ENCODE results near the gene CLEC2D.
"Not testable (repeated sequence)": the region's sequence is repeated elsewhere in the genome, so short reads cannot be mapped to it uniquely, and the experiment has no call there.

CLEC2D gene

GRCh38 chr12:9651265-9651729 lies 18.2 kb upstream of the CLEC2D start:
- DNase-seq (ENCODE audit: low read depth in 1 of 2, low spot score in 1 of 2) = no peak

- no peak for DNase-seq (ENCODE audit: low read depth in 1 of 2, low spot score in 1 of 2)
Measured at GRCh38 chr12:9660046-9660445, 9.5 kb upstream of the CLEC2D start.

- DNase-seq (ENCODE audit: low read depth in 1 of 2, low spot score in 1 of 2) = no peak
Measured at GRCh38 chr12:9661720-9662119, 7.8 kb upstream of the CLEC2D start.

DNA sequence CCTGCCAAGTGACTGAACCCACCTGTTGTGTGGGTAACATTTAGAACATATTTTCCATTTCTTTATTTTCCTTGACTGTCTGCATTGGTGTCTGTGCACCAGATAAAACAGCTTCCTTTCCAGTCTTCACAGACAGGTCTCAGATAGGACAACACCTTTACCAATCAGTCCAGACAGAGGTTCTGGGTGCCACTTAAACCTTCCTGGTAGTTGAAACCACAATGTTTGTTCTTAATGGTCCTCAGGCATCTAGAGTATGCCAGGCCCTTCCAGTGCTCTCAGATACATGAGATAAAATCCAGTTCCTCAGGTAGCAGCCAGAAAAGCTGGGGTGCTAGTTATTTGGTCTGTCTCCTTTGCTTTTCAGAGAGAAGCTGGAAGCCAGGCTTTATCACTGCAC lies 7.0 kb upstream of the CLEC2D start:
- no peak for DNase-seq (ENCODE audit: low read depth in 1 of 2, low spot score in 1 of 2)

- DNase-seq (ENCODE audit: low read depth in 1 of 2, low spot score in 1 of 2) = no peak
Measured at GRCh38 chr12:9667403-9668160, 1.9 kb upstream of the CLEC2D start.

GRCh38 chr12:9668161-9669018 lies 1.1 kb upstream of the CLEC2D start:
- DNase-seq (ENCODE audit: low read depth in 1 of 2, low spot score in 1 of 2) = no peak

GRCh38 chr12:9669019-9669326 lies 540 bp upstream of the CLEC2D start:
- DNase-seq (ENCODE audit: low read depth in 1 of 2, low spot score in 1 of 2) = no peak

DNA sequence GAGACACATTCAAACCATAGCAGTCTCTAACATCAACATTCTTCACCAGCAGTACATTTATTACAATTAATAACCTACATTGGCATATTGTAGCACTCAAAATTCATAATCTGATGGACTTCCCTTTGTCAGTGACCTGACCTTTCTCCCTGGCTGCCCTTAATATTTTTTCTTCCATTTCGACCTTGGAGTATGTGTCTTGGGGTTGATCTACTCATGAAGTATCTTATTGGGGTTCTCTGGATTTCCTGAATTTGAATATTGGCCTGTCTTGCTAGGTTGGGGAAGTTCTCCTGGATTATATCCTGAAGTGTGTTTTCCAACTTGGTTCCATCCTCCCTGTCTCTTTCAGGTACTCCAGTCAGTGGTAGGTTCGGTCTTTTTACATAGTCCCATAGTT lies 2.8 kb downstream of the CLEC2D start:
- not testable (repeated sequence) for DNase-seq (ENCODE audit: low read depth in 1 of 2, low spot score in 1 of 2)

- DNase-seq (ENCODE audit: low read depth in 1 of 2, low spot score in 1 of 2) = peak in 1 of 2 donors; percentile 34
Measured at GRCh38 chr12:9673404-9674225, 4.1 kb downstream of the CLEC2D start.

DNA sequence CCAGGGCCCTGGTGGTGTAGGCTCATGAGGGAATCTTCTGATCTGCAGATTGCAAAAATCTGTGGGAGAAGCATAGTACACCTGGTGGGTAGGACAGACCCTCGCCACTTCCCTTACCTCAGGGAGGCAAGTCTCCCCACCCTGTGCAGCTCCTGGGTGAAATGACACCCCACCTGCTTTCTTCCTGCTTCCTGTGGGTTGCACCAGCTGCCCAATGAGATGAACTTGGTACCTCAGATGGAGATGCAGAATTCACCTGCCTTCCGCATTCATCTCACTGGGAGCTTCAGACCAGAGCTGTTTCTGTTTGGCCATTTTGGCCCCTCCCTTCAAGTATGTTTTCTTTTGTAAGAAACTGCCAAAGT lies 4.7 kb downstream of the CLEC2D start:
- DNase-seq (ENCODE audit: low read depth in 1 of 2, low spot score in 1 of 2) = no peak

GRCh38 chr12:9682508-9682907 lies 13.0 kb downstream of the CLEC2D start:
- DNase-seq (ENCODE audit: low read depth in 1 of 2, low spot score in 1 of 2) = not testable (repeated sequence)

- DNase-seq (ENCODE audit: low read depth in 1 of 2, low spot score in 1 of 2) = not testable (repeated sequence)
Measured at GRCh38 chr12:9682949-9683348, 13.4 kb downstream of the CLEC2D start.

DNA sequence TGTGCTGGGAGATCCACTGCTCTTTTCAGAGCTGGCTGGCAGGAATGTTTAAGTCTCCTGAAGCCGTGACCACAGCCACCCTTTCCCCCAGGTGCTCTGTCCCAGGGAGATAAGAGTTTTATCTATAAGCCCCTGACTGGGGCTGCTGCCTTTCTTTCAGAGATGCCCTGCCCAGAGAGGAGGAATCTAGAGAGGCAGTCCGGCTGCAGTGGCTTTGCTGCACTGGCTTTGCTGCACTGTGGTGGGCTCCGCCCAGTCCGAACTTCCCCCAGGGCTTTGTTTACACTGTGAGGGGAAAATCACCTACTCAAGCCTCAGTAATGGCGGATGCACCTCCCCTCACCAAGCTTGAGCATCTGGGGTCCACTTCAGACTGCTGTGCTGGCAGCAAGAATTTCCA lies 15.9 kb downstream of the CLEC2D start:
- not testable (repeated sequence) for DNase-seq (ENCODE audit: low read depth in 1 of 2, low spot score in 1 of 2)

DNA sequence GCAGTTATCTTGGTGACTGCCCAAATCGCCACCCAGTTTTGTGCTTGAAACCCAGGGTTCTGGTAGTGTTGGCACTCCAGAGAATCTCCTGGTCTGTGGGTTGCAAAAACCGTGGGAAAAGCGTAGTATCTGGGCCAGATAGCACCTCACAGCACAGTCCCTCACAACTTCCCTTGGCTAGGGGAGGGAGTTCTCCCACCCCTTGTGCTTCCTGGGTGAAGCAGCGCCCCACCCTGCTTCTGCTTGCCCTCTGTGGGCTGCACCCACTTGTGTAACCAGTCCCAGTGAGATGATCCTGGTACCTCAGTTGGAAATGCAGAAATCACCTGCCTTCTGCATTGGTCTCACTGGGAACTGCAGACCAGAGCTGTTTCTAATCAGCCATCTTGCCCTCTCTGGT lies 16.4 kb downstream of the CLEC2D start:
- DNase-seq (ENCODE audit: low read depth in 1 of 2, low spot score in 1 of 2) = no peak

GRCh38 chr12:9687228-9687627 lies 17.7 kb downstream of the CLEC2D start:
- DNase-seq (ENCODE audit: low read depth in 1 of 2, low spot score in 1 of 2) = no peak

DNA sequence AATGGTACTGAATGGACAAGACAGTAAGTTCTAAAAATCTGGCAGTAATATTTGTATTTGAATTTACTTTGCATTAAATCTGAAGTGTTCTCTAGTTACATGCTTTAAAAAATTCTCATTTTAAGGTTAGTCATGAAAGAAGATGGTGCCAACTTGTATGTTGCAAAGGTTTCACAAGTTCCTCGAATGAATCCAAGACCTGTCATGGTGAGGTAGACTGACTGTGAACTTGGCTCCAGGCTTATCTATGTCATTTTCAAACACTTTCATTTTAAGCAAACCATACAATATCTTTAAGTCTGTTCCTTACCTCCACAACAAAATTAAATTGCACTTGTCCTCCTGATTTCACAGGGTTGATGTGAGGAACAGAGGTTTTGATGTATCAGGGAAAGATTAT lies 23.4 kb downstream of the CLEC2D start:
- no peak for DNase-seq (ENCODE audit: low read depth in 1 of 2, low spot score in 1 of 2)

GRCh38 chr12:9694241-9694640 lies 24.7 kb downstream of the CLEC2D start:
- DNase-seq (ENCODE audit: low read depth in 1 of 2, low spot score in 1 of 2) = no peak

DNA sequence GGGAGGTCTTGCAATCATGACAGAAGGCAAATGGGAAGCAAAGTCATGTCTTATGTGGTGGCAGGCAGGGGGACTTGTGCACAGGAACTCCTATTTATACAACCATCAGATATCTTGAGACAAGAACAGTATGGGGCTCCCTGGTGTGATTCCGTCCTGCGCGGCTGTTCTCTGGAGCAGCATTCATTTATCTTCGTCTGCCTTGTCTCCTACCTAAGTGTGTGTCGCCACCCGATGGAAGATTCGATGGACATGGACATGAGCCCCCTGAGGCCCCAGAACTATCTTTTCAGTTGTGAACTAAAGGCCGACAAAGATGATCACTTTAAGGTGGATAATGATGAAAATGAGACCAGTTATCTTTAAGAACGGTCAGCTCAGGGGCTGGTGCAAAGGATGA lies 25.6 kb downstream of the CLEC2D start:
- DNase-seq (ENCODE audit: low read depth in 1 of 2, low spot score in 1 of 2) = not testable (repeated sequence)

DNA sequence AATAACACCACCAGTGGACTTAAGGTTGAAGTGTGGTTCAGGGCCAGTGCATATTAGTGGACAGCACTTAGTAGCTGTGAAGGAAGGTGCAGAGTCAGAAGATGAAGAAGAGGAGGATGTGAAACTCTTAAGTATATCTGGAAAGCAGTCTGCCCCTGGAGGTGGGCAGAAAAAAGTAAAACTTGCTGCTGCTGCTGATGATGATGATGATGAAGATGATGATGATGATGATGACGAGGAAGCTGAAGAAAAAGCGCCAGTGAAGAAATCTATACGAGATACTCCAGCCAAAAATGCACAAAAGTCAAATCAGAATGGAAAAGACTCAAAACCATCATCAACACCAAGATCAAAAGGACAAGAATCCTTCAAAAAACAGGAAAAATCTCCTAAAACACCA lies 26.1 kb downstream of the CLEC2D start:
- DNase-seq (ENCODE audit: low read depth in 1 of 2, low spot score in 1 of 2) = not testable (repeated sequence)

GRCh38 chr12:9697619-9698018 lies 28.1 kb downstream of the CLEC2D start:
- no peak for DNase-seq (ENCODE audit: low read depth in 1 of 2, low spot score in 1 of 2)

DNA sequence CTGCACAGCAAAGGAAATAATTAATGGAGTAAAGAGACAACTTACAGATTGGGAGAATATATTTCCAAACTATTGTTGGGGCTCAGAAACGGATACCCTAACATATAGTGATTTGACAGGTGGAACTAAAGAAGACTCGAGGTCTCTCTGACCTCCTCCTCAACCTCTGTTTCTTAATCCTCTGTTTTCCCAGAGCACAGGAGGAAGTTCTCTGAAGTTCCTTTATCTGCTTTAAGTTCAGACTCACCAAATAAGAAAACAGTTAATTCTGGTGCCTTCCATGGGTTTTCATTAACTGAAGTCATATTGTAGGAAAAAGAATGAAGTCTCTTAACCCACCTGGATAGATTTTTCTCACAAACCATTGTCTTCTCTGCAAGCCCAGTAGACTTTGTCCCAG lies 29.2 kb downstream of the CLEC2D start:
- DNase-seq (ENCODE audit: low read depth in 1 of 2, low spot score in 1 of 2) = no peak
